Measurements from ENCODE around the gene FAM168B.

FAM168B gene

GRCh38 chr2:131122496-131122895 lies 29.2 kb upstream of the FAM168B start:
- no peak overlapping the region for H3K27ac ChIP-seq (replicated peaks)
- TF ChIP-seq GABPA (IDR thresholded peaks at IDR 0.05; ENCODE audit: low read depth) (no peak), SPI1 (IDR thresholded peaks at IDR 0.05; ENCODE audit: borderline replicate concordance, low read depth) (no peak), CTCF (IDR thresholded peaks at IDR 0.05; ENCODE audit: insufficient read depth, low read length) (no peak), POLR2AphosphoS5 (IDR thresholded peaks at IDR 0.05; ENCODE audit: low read depth) (no peak), REST (IDR thresholded peaks at IDR 0.05; ENCODE audit: insufficient replicate concordance, low read depth) (no peak)
- H3K4me3 ChIP-seq (replicated peaks; ENCODE audit: insufficient read depth, low read length), result no peak overlapping the region
- no peak for DNase-seq (ENCODE audit: low read depth in 1 of 2, low spot score in 1 of 2)
- H3K27me3 ChIP-seq (ENCODE audit: insufficient read depth, poor library complexity, severe bottlenecking), result no peaks in the 10 kb centered on the region

GRCh38 chr2:131121464-131121863 lies 28.2 kb upstream of the FAM168B start:
- DNase-seq (ENCODE audit: low read depth in 1 of 2, low spot score in 1 of 2), result no peak
- no peak for TF ChIP-seq SPI1 (IDR thresholded peaks at IDR 0.05; ENCODE audit: borderline replicate concordance, low read depth)
- TF ChIP-seq GABPA (IDR thresholded peaks at IDR 0.05; ENCODE audit: low read depth), result no peak
- no peak for TF ChIP-seq REST (IDR thresholded peaks at IDR 0.05; ENCODE audit: insufficient replicate concordance, low read depth)
- no peak for TF ChIP-seq CTCF (IDR thresholded peaks at IDR 0.05; ENCODE audit: insufficient read depth, low read length)
- TF ChIP-seq POLR2AphosphoS5 (IDR thresholded peaks at IDR 0.05; ENCODE audit: low read depth), result no peak
- no peaks in the 10 kb centered on the region for H3K27me3 ChIP-seq (ENCODE audit: insufficient read depth, poor library complexity, severe bottlenecking)
- no peak overlapping the region for H3K27ac ChIP-seq (replicated peaks)
- no peak overlapping the region for H3K4me3 ChIP-seq (replicated peaks; ENCODE audit: insufficient read depth, low read length)

GRCh38 chr2:131120815-131121317 lies 27.6 kb upstream of the FAM168B start:
- H3K4me3 ChIP-seq (replicated peaks; ENCODE audit: insufficient read depth, low read length), result no peak overlapping the region
- no peak for DNase-seq (ENCODE audit: low read depth in 1 of 2, low spot score in 1 of 2)
- H3K27ac ChIP-seq (replicated peaks), result no peak overlapping the region
- TF ChIP-seq REST (IDR thresholded peaks at IDR 0.05; ENCODE audit: insufficient replicate concordance, low read depth), result no peak
- TF ChIP-seq SPI1 (IDR thresholded peaks at IDR 0.05; ENCODE audit: borderline replicate concordance, low read depth), result no peak
- TF ChIP-seq CTCF (IDR thresholded peaks at IDR 0.05; ENCODE audit: insufficient read depth, low read length), result no peak
- TF ChIP-seq POLR2AphosphoS5 (IDR thresholded peaks at IDR 0.05; ENCODE audit: low read depth), result no peak
- TF ChIP-seq GABPA (IDR thresholded peaks at IDR 0.05; ENCODE audit: low read depth), result no peak
- no peaks in the 10 kb centered on the region for H3K27me3 ChIP-seq (ENCODE audit: insufficient read depth, poor library complexity, severe bottlenecking)
